Naive thymus-derived CD8-positive, alpha-beta T cell (primary cell): Measurements from ENCODE around the gene PMS1. TPM values are rescaled to one million over a fixed set of nuclear protein-coding genes. Genes with fewer than 3 reads are reported as not detected.
A peak's percentile ranks its signal among the peaks of the same experiment; 100 is the strongest.

Experiments used
- ATAC-seq, 2 donors: fragments of 150-1000 bp; cut with Tn5 transposase in 1 of 2; sonication (Bioruptor Pico), chemical (Tn5 transposase) in 1 of 2; 1 replicate in 1 of 2; 2 replicates in 1 of 2; pipeline ENCODE4 v1.10.0; 2021; ENCODE audit warnings: mild to moderate bottlenecking in 2 of 2, moderate library complexity in 2 of 2
- POLR2A ChIA-PET: fragments of 350-600 bp; sonication (Branson Sonifier 250); formaldehyde crosslinking; loops from one replicate; lab custom pipeline; 2021; ENCODE audit warnings: antibody characterized with exemption; lab: Charles Lee
- DNase-seq, 10 donors: peaks; one replicate each; pipeline versions ENCODE4 v3.0.0 to v3.0.0-alpha.2; 2020 to 2022
- H3K27ac Mint-ChIP-seq, 10 donors: one replicate each; pipeline ENCODE4 v1.8.0; 2020 to 2022; ENCODE audit warnings: mild to moderate bottlenecking in 10 of 10, mixed read lengths in 10 of 10, moderate library complexity in 4 of 10, inconsistent platforms in 1 of 10
- H3K27me3 Mint-ChIP-seq, 5 donors: one replicate each; pipeline ENCODE4 v1.8.0; 2021 to 2022; ENCODE audit warnings: mixed read lengths in 5 of 5
- H3K36me3 Mint-ChIP-seq, 3 donors: one replicate each; pipeline ENCODE4 v1.8.0; 2020 to 2022; ENCODE audit warnings: mixed read lengths in 3 of 3, mild to moderate bottlenecking in 2 of 3, inconsistent platforms in 1 of 3
- H3K4me1 Mint-ChIP-seq, 4 donors: one replicate each; pipeline ENCODE4 v1.8.0; 2021 to 2022; ENCODE audit warnings: mixed read lengths in 4 of 4
- H3K4me3 Mint-ChIP-seq, 10 donors: one replicate each; pipeline ENCODE4 v1.8.0; 2020 to 2022; ENCODE audit warnings: mild to moderate bottlenecking in 10 of 10, mixed read lengths in 10 of 10, moderate library complexity in 6 of 10, inconsistent platforms in 1 of 10
- H3K9me3 Mint-ChIP-seq, 9 donors: one replicate each; pipeline ENCODE4 v1.8.0; 2020 to 2022; ENCODE audit warnings: mixed read lengths in 9 of 9, mild to moderate bottlenecking in 3 of 9, inconsistent platforms in 1 of 9, moderate library complexity in 1 of 9
- polyA plus RNA-seq, 3 donors: library from polyadenylated mRNA; unstranded; fragments of 300-500 nt; fragmentation: Illumina TruSeq; gene quantifications; one replicate each; pipeline ENCODE4 v1.2.3, GENCODE V29; 2021
- total RNA-seq, 8 experiments: library from RNA in 2 of 8; stranded (reverse) in 2 of 8; gene quantifications; one replicate each; pipeline ENCODE4 v1.2.3 and lab custom pipeline; 2021 to 2026

PMS1 gene
- total and polyA plus RNA-seq, 5 experiments from 2014 or later = 14.9 to 30.3 (median 15.8) TPM

- H3K27ac Mint-ChIP-seq = peak overlapping the region in 7 of 10 donors; percentile 37 to 97 (median 77)
- DNase-seq (no peak), ATAC-seq (no peak)
- peak overlapping the region; percentile 5 to 96 (median 92) for H3K4me3 Mint-ChIP-seq
- POLR2A ChIA-PET = interaction anchor here (0.6 to 1.2 kb wide), 2 partner anchors 8 to 201 kb away, joined by 3 read pairs; partner anchors contain the start of gene SLC40A1
- no peaks in the 10 kb centered on the region for H3K9me3 Mint-ChIP-seq
- H3K4me1 Mint-ChIP-seq = peaks cover 29 to 72% (median 62%) of the 10 kb centered on the region in 4 donors
- H3K36me3 Mint-ChIP-seq = peaks cover 0 to 56% (median 14%) of the 10 kb centered on the region in 3 donors
- no peaks in the 10 kb centered on the region for H3K27me3 Mint-ChIP-seq
Observed at GRCh38 chr2:189782221-189782671, 2.0 kb upstream of the PMS1 start.

GRCh38 chr2:189783451-189783926 lies 761 bp upstream of the PMS1 start:
- no peaks in the 10 kb centered on the region for H3K27me3 Mint-ChIP-seq
- POLR2A ChIA-PET = interaction anchor here (0.9 to 2.8 kb wide), 10 partner anchors 17 to 536 kb away, joined by 3 to 69 read pairs (median 4); partner anchors contain the start of genes ANKAR, ASNSD1, HIBCH and OSGEPL1
- DNase-seq = peak in 1 of 10 donors; percentile 7
- peak overlapping the region; percentile 88 to 97 (median 94) for H3K4me3 Mint-ChIP-seq
- H3K9me3 Mint-ChIP-seq = no peaks in the 10 kb centered on the region
- ATAC-seq = peak; percentile 2 to 9
- H3K4me1 Mint-ChIP-seq = peaks cover 32 to 70% (median 64%) of the 10 kb centered on the region in 4 donors
- H3K36me3 Mint-ChIP-seq = peaks cover 0 to 51% (median 14%) of the 10 kb centered on the region in 3 donors
- peak overlapping the region; percentile 90 to 98 (median 97) for H3K27ac Mint-ChIP-seq

- H3K27ac Mint-ChIP-seq = peak overlapping the region in 4 of 10 donors; percentile 40 to 90 (median 70)
- POLR2A ChIA-PET = no interaction called here
- peaks cover 4 to 31% (median 14%) of the 10 kb centered on the region in 4 donors for H3K4me1 Mint-ChIP-seq
- peaks cover 0 to 67% (median 10%) of the 10 kb centered on the region in 3 donors for H3K36me3 Mint-ChIP-seq
- H3K9me3 Mint-ChIP-seq = no peaks in the 10 kb centered on the region
- H3K27me3 Mint-ChIP-seq = no peaks in the 10 kb centered on the region
- ATAC-seq = no peak
- H3K4me3 Mint-ChIP-seq = peak overlapping the region in 4 of 10 donors; percentile 23 to 74 (median 50)
- DNase-seq = peak in 1 of 10 donors; percentile 22
Observed at GRCh38 chr2:189791338-189792042, 7.2 kb downstream of the PMS1 start.

GRCh38 chr2:189794310-189794709 lies 10.1 kb downstream of the PMS1 start:
- DNase-seq (no peak), ATAC-seq (no peak)
- no peak overlapping the region for H3K27ac Mint-ChIP-seq
- peaks cover 0 to 17% (median 9%) of the 10 kb centered on the region in 4 donors for H3K4me1 Mint-ChIP-seq
- POLR2A ChIA-PET = no interaction called here
- H3K4me3 Mint-ChIP-seq = no peak overlapping the region
- peaks cover 0 to 80% (median 9%) of the 10 kb centered on the region in 3 donors for H3K36me3 Mint-ChIP-seq
- H3K27me3 Mint-ChIP-seq = no peaks in the 10 kb centered on the region
- no peaks in the 10 kb centered on the region for H3K9me3 Mint-ChIP-seq

- Mint-ChIP-seq H3K4me3 (no peak overlapping the region), H3K27me3 (no peaks in the 10 kb centered on the region), H3K9me3 (no peaks in the 10 kb centered on the region), H3K27ac (no peak overlapping the region), H3K36me3 (peaks cover 3 to 81% (median 9%) of the 10 kb centered on the region in 3 donors), H3K4me1 (peaks cover 0 to 8% (median 5%) of the 10 kb centered on the region in 4 donors)
- POLR2A ChIA-PET = no interaction called here
- DNase-seq (no peak), ATAC-seq (no peak)
Observed at GRCh38 chr2:189797902-189798301, 13.7 kb downstream of the PMS1 start.

- POLR2A ChIA-PET = interaction anchor here (0.5 to 0.7 kb wide), 3 partner anchors 36 to 46 kb away, joined by 4 to 5 read pairs (median 4); partner anchors contain the start of gene OSGEPL1
- Mint-ChIP-seq H3K4me3 (no peak overlapping the region), H3K4me1 (peaks cover 0 to 8% (median 5%) of the 10 kb centered on the region in 4 donors), H3K27me3 (no peaks in the 10 kb centered on the region), H3K27ac (no peak overlapping the region), H3K36me3 (peaks cover 3 to 78% (median 5%) of the 10 kb centered on the region in 3 donors), H3K9me3 (no peaks in the 10 kb centered on the region)
- no peak for ATAC-seq
- peak in 2 of 10 donors; percentile 4 to 6 for DNase-seq
Observed at GRCh38 chr2:189798312-189799029, 14.2 kb downstream of the PMS1 start.

- Mint-ChIP-seq H3K4me1 (peaks cover 0 to 8% (median 5%) of the 10 kb centered on the region in 4 donors), H3K27ac (no peak overlapping the region), H3K4me3 (no peak overlapping the region), H3K9me3 (no peaks in the 10 kb centered on the region), H3K36me3 (peaks cover 3 to 77% (median 5%) of the 10 kb centered on the region in 3 donors), H3K27me3 (no peaks in the 10 kb centered on the region)
- no peak for ATAC-seq
- POLR2A ChIA-PET = interaction anchor here (0.5 to 0.7 kb wide), 3 partner anchors 36 to 46 kb away, joined by 4 to 5 read pairs (median 4); partner anchors contain the start of gene OSGEPL1
- DNase-seq = no peak
Observed at GRCh38 chr2:189799030-189799331, 14.7 kb downstream of the PMS1 start.

- POLR2A ChIA-PET = no interaction called here
- H3K27me3 Mint-ChIP-seq = no peaks in the 10 kb centered on the region
- H3K4me3 Mint-ChIP-seq = no peak overlapping the region
- peak overlapping the region in 1 of 10 donors; percentile 32 for H3K27ac Mint-ChIP-seq
- peaks cover 3 to 73% (median 5%) of the 10 kb centered on the region in 3 donors for H3K36me3 Mint-ChIP-seq
- ATAC-seq (no peak), DNase-seq (no peak)
- H3K9me3 Mint-ChIP-seq = no peaks in the 10 kb centered on the region
- H3K4me1 Mint-ChIP-seq = peaks cover 0 to 8% (median 5%) of the 10 kb centered on the region in 4 donors
Observed at GRCh38 chr2:189799531-189799930, 15.3 kb downstream of the PMS1 start.

GRCh38 chr2:189802396-189802912 lies 18.2 kb downstream of the PMS1 start:
- H3K4me1 Mint-ChIP-seq = peaks cover 1 to 7% (median 3%) of the 10 kb centered on the region in 4 donors
- no peak for DNase-seq
- no peak for ATAC-seq
- no peak overlapping the region for H3K4me3 Mint-ChIP-seq
- no peaks in the 10 kb centered on the region for H3K9me3 Mint-ChIP-seq
- peaks cover 2 to 63% (median 3%) of the 10 kb centered on the region in 3 donors for H3K36me3 Mint-ChIP-seq
- POLR2A ChIA-PET = no interaction called here
- H3K27me3 Mint-ChIP-seq = no peaks in the 10 kb centered on the region
- no peak overlapping the region for H3K27ac Mint-ChIP-seq

- POLR2A ChIA-PET = no interaction called here
- ATAC-seq (no peak), DNase-seq (no peak)
- Mint-ChIP-seq H3K27ac (no peak overlapping the region), H3K27me3 (no peaks in the 10 kb centered on the region), H3K4me1 (peaks cover 0 to 7% (median 2%) of the 10 kb centered on the region in 4 donors), H3K9me3 (no peaks in the 10 kb centered on the region), H3K36me3 (peaks cover 2 to 58% (median 3%) of the 10 kb centered on the region in 3 donors), H3K4me3 (no peak overlapping the region)
Observed at GRCh38 chr2:189803431-189803830, 19.2 kb downstream of the PMS1 start.

- Mint-ChIP-seq H3K27me3 (no peaks in the 10 kb centered on the region), H3K36me3 (peaks cover 0 to 63% (median 27%) of the 10 kb centered on the region in 3 donors), H3K4me1 (peaks cover 0 to 4% (median 1%) of the 10 kb centered on the region in 4 donors), H3K9me3 (no peaks in the 10 kb centered on the region), H3K4me3 (no peak overlapping the region), H3K27ac (no peak overlapping the region)
- POLR2A ChIA-PET = no interaction called here
- ATAC-seq (no peak), DNase-seq (no peak)
Observed at GRCh38 chr2:189818249-189819038, 34.2 kb downstream of the PMS1 start.

- Mint-ChIP-seq H3K36me3 (peaks cover 0 to 56% (median 21%) of the 10 kb centered on the region in 3 donors), H3K9me3 (no peaks in the 10 kb centered on the region), H3K27me3 (no peaks in the 10 kb centered on the region), H3K4me3 (no peak overlapping the region), H3K27ac (no peak overlapping the region), H3K4me1 (peaks cover 0 to 4% (median 1%) of the 10 kb centered on the region in 4 donors)
- POLR2A ChIA-PET = no interaction called here
- DNase-seq (no peak), ATAC-seq (no peak)
Observed at GRCh38 chr2:189819297-189819704, 35.1 kb downstream of the PMS1 start.
